ENCODE results near the gene PREPL.

- TF ChIP-seq CTCF (IDR thresholded peaks at IDR 0.05) = no peak
- TF ChIP-seq EZH2 (IDR thresholded peaks at IDR 0.05; ENCODE audit: borderline replicate concordance, insufficient read depth, low read depth, low read length, poor library complexity, severe bottlenecking) = no peak
These were observed 34.6 kb downstream of the PREPL start for GRCh38 chr2:44326548-44327264.

Data from B cell (primary cell).